IMR-90 (cell line): ENCODE results near the gene GNAS.

ENCODE experiments used
- CEBPB ChIP-seq: IDR thresholded peaks from 2 replicates; pipeline ENCODE4 v1.6.1; 2012; ENCODE audit warnings: low read depth, low read length, improper control_type of control experiment
- CHD1 ChIP-seq: IDR thresholded peaks from 2 replicates; pipeline ENCODE4 v1.6.1; 2012; ENCODE audit warnings: low read depth, low read length, improper control_type of control experiment
- ELK1 ChIP-seq: fragments of 150-350 bp; IDR thresholded peaks from 2 replicates; pipeline ENCODE4 v1.6.1; 2016; ENCODE audit warnings: low read depth, mild to moderate bottlenecking, low read length, moderate library complexity, borderline replicate concordance
- FOS ChIP-seq: fragments of 150-350 bp; IDR thresholded peaks from 2 replicates; pipeline ENCODE4 v1.6.1; 2016; ENCODE audit warnings: low read depth, low read length
- MAZ ChIP-seq: IDR thresholded peaks from 2 replicates; pipeline ENCODE4 v1.6.1; 2012; ENCODE audit warnings: low read depth, mild to moderate bottlenecking, low read length, improper control_type of control experiment, moderate library complexity, borderline replicate concordance
- MXI1 ChIP-seq: IDR thresholded peaks from 2 replicates; pipeline ENCODE4 v1.6.1; 2012; ENCODE audit warnings: low read depth, mild to moderate bottlenecking, low read length, moderate library complexity, borderline replicate concordance
- POLR2A ChIP-seq: IDR thresholded peaks from 2 replicates; pipeline ENCODE4 v1.6.1; 2012; ENCODE audit warnings: mild to moderate bottlenecking, low read depth, low read length
- RAD21 ChIP-seq: IDR thresholded peaks from 2 replicates; pipeline ENCODE4 v1.6.1; 2012; ENCODE audit warnings: low read length, improper control_type of control experiment
- RCOR1 ChIP-seq: IDR thresholded peaks from 2 replicates; pipeline ENCODE4 v1.6.1; 2012; ENCODE audit warnings: mild to moderate bottlenecking, low read length, improper control_type of control experiment; ENCODE audit not compliant: insufficient replicate concordance
- SMC3 ChIP-seq: fragments of 150-350 bp; IDR thresholded peaks from 2 replicates; pipeline ENCODE4 v1.6.1; 2016; ENCODE audit warnings: low read depth, mild to moderate bottlenecking, antibody characterized with exemption, low read length, moderate library complexity
- USF2 ChIP-seq: fragments of 150-350 bp; IDR thresholded peaks from 2 replicates; pipeline ENCODE4 v1.6.1; 2017; ENCODE audit warnings: mild to moderate bottlenecking, antibody characterized with exemption, low read length, low read depth
- TF ChIP-seq, protein P1 (sequence below): conservative IDR thresholded peaks from 2 replicates; pipeline ENCODE4 v1.5.1; 2012; ENCODE audit warnings: mild to moderate bottlenecking, low read depth, low read length, improper control_type of control experiment

- TF ChIP-seq, protein P1, sequence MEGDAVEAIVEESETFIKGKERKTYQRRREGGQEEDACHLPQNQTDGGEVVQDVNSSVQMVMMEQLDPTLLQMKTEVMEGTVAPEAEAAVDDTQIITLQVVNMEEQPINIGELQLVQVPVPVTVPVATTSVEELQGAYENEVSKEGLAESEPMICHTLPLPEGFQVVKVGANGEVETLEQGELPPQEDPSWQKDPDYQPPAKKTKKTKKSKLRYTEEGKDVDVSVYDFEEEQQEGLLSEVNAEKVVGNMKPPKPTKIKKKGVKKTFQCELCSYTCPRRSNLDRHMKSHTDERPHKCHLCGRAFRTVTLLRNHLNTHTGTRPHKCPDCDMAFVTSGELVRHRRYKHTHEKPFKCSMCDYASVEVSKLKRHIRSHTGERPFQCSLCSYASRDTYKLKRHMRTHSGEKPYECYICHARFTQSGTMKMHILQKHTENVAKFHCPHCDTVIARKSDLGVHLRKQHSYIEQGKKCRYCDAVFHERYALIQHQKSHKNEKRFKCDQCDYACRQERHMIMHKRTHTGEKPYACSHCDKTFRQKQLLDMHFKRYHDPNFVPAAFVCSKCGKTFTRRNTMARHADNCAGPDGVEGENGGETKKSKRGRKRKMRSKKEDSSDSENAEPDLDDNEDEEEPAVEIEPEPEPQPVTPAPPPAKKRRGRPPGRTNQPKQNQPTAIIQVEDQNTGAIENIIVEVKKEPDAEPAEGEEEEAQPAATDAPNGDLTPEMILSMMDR, result no peak
- TF ChIP-seq POLR2A, result no peak
- TF ChIP-seq USF2, result no peak
- no peak for TF ChIP-seq MXI1
- TF ChIP-seq FOS, result no peak
- no peak for TF ChIP-seq MAZ
- no peak for TF ChIP-seq CHD1
- TF ChIP-seq SMC3, result no peak
- no peak for TF ChIP-seq ELK1
- no peak for TF ChIP-seq CEBPB
- no peak for TF ChIP-seq RAD21
- no peak for TF ChIP-seq RCOR1
Measured at GRCh38 chr20:58908221-58908620, 55.7 kb downstream of the GNAS start.
